GM03348 (cell line): ENCODE measurements around the gene NMBR.
"Not testable (repeated sequence)": the region's sequence is repeated elsewhere in the genome, so short reads cannot be mapped to it uniquely, and the experiment has no call there.

Experiments used
- DNase-seq: peaks from one replicate; pipeline ENCODE4 v3.0.0; 2012; ENCODE audit warnings: low spot score

Gene NMBR

DNA sequence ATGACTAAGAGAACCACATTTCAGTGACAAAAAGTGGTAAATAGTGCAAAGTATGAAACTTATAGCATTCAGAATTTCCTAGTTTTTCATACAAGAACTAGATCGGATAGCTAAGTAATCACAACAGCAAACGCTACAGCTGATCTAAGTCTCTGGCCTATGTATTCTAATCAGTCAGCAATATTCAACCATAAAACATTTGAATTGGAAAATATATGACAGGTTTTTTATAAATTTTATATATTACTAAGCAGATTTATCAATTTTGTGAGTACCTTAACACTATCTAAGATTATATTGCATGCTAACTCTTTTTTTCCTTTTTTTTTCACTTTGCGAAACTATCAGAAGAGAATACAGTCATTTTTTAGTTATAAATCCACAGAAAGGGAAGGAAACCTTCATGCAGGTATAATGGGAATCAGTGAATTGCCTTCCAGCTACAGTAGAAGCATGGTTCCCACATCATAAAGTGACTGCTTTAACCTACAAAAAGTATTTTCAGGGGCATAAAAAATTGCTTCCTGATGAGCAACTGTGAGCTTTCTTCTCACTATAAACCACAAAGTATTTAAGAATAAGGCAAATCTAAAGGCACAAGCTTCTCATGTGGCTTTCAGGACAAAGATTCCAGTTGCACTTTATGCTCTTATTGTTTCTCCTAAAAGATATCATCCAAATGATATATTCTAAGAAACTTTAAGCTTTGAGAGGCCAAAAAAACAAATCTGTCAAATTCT is 88.2 kb downstream of the NMBR start:
- DNase-seq, result no peak

DNA sequence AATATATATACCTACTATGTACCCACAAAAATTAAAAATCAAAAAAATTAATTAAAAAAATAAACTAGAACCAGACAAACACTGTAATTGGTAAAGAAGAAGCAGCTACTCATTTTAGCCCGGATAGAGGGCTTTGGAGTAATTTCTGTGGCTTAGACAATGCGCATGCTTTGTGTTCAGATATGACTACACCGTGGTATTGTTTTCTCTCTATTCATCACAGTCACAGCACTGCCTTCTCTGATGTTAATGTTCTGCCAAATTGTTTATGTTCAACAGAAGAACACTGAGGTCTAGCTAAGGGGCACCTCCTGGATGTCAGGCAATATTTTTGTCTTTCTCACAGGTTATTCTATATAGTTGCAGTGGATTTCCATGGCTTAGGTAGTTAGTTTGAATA is 91.7 kb downstream of the NMBR start:
- DNase-seq, result no peak

DNA sequence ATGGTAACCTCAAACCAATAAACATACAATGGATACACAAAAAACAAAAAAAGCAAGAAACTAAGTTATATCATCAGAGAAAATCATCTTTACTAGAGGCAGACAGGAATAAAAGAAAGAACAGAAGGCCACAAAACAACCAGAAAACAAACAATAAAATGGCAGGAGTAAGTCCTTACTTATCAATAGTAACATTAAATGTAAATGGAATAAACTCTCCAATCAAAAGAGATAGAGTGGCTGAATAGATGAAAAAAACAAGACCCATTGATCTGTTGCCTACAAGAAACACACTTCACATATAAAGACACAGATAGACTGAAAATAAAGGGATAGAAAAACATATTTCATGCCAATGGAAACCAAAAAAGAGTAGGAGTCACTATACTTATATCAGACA is 95.5 kb downstream of the NMBR start:
- no peak for DNase-seq

DNA sequence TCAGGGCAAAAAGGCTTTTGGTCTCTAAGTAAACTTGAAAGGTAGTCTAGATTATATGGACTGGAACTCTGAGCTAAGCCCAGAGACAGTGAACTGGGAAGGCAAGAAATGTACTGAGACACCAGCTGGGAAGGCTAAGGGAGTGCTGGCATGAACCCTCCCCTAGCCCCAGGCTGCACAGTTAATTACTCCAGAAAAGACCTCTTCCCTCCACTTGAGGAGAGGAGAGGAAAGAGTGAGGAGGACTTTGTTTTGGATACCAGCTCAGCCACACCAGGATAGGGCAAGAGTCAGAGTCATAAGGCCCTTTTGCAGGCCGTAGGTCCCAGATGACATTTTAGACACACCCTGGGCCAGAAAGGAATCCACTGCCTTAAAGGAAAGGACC is 98.3 kb downstream of the NMBR start:
- DNase-seq, result no peak

DNA sequence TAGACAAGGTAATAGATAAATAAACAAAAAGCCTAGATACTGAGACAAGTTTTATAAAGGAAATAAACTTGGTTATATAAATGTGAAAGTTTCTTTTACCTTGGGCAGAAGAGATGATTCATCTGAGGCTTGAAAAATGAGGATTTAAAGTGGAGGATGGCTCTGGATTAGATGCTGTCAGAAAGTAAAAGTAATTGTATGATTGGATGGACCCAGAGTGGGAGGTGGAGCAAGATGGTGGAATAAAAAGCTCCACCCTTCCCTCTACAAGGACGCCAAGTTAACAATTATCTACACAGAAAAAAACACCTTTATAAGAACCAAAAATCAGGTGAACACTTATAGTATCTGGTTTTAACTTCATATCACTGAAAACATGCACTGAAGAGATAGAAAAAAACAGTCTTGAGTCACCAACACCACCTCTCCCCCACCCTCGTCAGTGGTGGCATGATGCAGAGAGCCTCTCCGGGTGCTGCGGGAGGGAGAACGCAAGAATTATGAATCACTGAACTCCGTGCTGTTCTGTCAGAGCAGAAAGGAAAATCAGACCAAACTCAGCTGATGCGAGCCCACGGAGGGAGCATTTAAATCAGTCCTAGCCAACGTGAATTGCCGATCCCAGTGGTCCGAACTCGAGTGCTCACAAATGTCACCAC is 98.9 kb downstream of the NMBR start:
- no peak for DNase-seq

DNA sequence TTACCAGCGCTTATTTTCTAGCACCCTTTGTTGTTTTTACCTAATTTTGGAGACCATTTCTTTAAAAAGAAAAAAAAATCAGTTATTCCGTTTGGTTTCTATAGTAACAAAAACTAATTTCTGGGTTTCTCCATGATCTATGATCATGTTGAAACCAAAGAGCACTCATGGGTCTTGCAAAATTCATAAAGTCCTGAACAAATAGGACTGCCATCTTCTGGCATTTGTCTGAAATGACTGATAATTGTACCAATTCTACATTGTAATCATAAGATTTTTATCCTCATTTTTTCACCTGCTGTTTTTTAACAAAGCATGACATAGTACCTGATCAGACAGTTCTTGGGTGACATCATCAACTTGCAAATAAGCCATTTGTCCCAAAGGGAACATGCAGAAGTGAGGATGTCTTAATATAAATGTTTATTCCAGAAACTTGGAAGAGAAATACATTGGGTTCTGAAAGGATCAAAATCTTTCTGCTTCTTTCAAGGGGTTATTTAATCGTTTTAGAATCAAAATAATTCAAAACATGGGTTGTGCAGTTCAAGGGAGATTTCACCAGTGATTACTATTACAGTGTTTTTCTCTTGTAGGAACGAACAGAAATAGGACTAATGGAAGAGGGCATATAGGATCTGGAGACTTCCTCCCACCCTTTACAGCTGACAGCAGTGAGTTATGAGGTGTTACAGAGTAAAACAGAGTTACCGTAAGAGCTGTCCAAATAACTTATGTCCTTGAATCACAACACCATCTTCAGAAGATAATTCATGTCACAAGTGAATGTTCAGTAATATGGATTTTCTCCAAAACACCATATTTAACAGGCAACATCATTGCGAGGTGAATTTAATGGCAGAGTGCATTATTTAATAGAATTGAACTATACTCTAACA is 101.3 kb downstream of the NMBR start:
- DNase-seq, result peak; percentile 45

DNA sequence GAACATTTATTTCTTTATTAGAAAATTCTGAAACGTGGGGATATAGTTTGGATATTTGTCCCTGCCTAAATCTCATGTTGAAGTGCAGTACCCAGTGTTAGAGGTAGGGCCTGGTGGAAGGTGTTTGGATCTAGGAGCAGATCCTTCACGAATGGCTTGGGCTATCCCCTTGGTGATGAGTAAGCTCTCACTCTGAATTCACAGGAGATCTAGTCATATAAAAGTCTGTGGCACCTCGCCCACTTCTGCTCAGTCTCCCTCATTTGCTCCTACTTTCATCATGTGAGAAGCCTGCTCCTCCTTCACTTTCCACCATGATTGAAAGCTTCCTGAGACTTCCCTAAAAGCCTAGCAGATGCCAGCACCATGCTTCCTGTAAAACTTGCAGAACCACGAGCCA is 111.0 kb downstream of the NMBR start:
- DNase-seq, result no peak

DNA sequence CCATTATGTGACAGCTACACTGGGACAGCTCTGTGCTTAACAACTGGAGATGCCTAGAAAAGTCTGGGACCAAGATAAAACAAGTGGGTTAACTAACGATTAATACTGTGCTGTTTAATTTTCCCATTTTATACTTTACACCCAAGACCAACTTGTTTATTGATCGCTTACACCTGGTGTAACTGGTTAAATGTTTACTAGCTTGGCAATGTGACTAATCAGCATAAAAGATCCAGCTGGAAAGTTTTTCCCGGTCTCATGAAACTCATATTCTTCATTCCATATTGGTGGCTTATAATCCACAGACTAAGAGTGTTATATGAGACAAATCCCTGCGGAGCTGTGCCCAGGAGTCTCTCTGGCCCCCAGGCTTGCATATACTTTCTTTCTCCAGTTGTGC is 115.9 kb downstream of the NMBR start:
- no peak for DNase-seq

DNA sequence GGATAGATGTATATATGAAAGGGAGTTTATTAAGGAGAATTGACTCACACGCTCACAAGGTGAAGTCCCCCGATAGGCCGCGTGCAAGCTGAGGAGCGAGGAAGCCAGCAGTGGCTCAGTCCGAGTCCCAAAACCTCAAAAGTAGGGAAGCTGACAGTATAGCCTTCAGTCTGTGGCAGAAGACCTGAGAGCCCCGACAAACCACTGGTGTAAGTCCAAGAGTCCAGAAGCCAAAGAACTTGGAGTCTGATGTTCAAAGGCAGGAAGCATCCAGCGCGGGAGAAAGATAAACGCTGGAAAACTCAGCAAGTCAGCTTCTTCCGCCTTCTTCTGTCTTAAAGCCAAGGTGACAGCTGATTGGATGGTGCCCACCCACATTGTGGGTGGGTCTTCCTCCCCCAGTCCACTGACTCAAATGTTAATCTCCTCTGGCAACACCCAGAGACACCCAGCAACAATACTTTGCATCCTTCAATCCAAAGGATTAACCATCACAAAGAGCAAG is 116.8 kb downstream of the NMBR start:
- no peak for DNase-seq

DNA sequence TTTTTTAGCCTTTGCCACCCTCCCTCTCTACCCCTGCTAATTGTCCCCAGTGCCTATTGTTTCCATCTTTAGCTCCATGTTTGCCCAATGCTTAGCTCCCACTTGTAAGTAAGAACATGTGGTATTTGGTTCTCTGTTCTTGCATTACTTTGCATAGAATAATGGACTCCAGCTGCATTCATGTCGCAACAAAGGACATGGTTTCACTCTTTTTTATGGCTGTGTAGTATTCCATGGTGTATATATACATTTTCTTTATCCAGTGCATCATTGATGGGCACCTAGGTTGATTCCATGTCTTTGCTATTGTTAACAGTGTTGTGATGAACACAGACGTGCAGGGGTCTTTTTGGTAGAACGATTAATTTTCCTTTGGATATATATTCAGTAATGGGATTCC is 118.4 kb downstream of the NMBR start:
- no peak for DNase-seq

DNA sequence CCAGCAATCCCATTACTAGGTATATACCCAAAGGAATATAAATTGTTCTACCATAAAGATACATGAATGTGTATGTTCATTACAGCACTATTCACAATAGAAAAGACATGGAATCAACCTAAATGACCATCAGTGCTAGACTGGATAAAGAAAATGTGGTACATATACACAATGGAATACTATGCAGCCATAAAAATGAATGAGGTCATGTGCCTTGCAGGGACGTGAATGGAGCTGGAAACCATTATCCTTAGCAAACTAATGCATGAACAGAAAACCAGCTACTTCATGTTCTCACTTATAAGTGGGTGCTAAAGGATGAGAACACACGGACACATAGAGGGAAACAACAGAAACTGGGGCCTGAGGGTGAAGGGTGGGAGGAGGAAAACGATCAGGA is 119.1 kb downstream of the NMBR start:
- not testable (repeated sequence) for DNase-seq

DNA sequence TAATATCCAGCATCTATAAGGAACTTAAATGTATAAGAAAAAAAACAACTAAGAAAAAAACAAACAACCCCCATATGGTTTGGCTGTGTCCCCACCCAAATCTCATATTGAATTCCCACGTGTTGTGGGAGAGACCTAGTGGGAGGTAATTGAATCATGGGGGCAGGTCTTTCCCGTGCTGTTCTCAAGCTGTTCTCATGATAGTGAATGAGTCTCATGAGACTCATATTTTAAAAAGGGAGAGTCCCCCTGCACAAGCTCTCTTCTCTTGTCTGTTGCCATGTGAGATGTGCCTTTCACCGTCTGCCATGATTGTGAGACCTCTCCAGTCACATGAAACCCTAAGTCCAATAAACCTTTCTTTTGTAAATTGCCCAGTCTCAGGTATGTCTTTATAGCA is 119.8 kb downstream of the NMBR start:
- DNase-seq, result no peak

DNA sequence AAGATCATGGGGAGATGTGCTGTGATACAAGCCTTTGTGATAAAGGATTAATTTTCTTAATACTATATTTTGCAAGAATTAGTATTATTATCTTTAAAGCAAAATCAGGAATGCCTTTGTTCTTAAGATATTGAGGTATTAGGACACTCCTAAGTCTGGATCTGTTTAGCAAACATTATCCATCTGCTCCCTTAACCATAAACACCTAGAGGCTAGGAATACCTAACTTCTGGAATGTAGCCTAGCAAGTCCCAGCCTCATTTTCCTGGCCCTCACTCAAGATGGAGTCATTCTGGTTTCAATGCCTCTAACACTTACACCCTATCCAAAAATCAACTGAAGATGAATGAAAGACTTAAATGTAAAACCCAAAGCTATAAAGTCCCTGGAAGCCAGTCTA is 120.5 kb downstream of the NMBR start:
- no peak for DNase-seq
